Measurements from ENCODE around the gene TUBA4B. TPM values are rescaled to one million over a fixed set of nuclear protein-coding genes. Genes with fewer than 3 reads are reported as not detected.

TUBA4B gene
- total and polyA plus RNA-seq, 2 of the 4 experiments (the other 2 are of a cell fraction) = not detected

- Histone ChIP-seq H3K9me1 (ENCODE audit: insufficient read depth, low read length) (no peaks in the 10 kb centered on the region), H2BK20ac (ENCODE audit: low read depth, low read length) (no peak overlapping the region), H4K20me1 (ENCODE audit: insufficient read depth, low read length) (peaks cover 7% of the 10 kb centered on the region), H2AFZ (replicated peaks; ENCODE audit: low read length, poor library complexity) (no peak overlapping the region), H2BK15ac (ENCODE audit: low read depth, low read length) (no peak overlapping the region), H3K56ac (ENCODE audit: extremely low read depth, insufficient read depth, low read length) (no peak overlapping the region), H2AK9ac (replicated peaks; ENCODE audit: low read depth, low read length, poor library complexity) (no peak overlapping the region), H3K27ac (ENCODE audit: insufficient read depth, low read length) (no peak overlapping the region), H4K91ac (ENCODE audit: insufficient read depth, low read depth, low read length) (no peak overlapping the region), H2BK5ac (ENCODE audit: low read depth, low read length, poor library complexity, severe bottlenecking) (no peak overlapping the region), H3K14ac (replicated peaks; ENCODE audit: low read depth, low read length) (no peak overlapping the region), H3K36me3 (ENCODE audit: control insufficient read depth, insufficient read depth, low read length) (peaks cover 4% of the 10 kb centered on the region), H4K5ac (ENCODE audit: low read depth, low read length) (no peak overlapping the region), H3K4me1 (ENCODE audit: control insufficient read depth, insufficient read depth, low read length) (peaks cover 6% of the 10 kb centered on the region; the same call in 1 of the 2 replicates), H3K4me2 (ENCODE audit: low read depth, low read length) (no peak overlapping the region), H3K18ac (ENCODE audit: low read depth, low read length) (no peak overlapping the region), H3K79me1 (ENCODE audit: low read depth in 1 of 2, low read length in 2 of 2) (no peaks in the 10 kb centered on the region), H3K9ac (ENCODE audit: low read depth, low read length) (no peak overlapping the region), H3K4me3 (ENCODE audit: insufficient read depth, low read depth, low read length) (no peak overlapping the region), H3K27me3 (ENCODE audit: control insufficient read depth, insufficient read depth, low read length) (no peaks in the 10 kb centered on the region; the same call in 1 of the 2 replicates), H3K23ac (ENCODE audit: low read depth, low read length) (no peak overlapping the region), H4K8ac (ENCODE audit: low read depth in 2 of 2, low read length in 2 of 2) (no peak overlapping the region), H3K4ac (ENCODE audit: low read depth, low read length) (no peak overlapping the region), H2AK5ac (ENCODE audit: low read depth, low read length) (no peak overlapping the region), H3K9me3 (ENCODE audit: control insufficient read depth, insufficient read depth, low read length) (no peaks in the 10 kb centered on the region), H2BK120ac (ENCODE audit: low read depth, low read length) (no peak overlapping the region)
- WGBS, 2 experiments (ENCODE audit: extremely low coverage in 2 of 2, insufficient read length in 1 of 2) = 100% methylated on average over 1 of the region's 1 CpG; no CpG with 5 or more reads in 1 of the 2 experiments
- intact Hi-C loops (cut with micrococcal nuclease) = loop anchor here (5.0 kb wide), 1 partner anchor 36 kb away; no protein-coding TSS in a partner anchor
- ChIA-PET POLR2A (ENCODE audit: unreplicated experiment) (no interaction called here), CTCF (interaction anchor here (1.5 to 2.5 kb wide), 2 partner anchors 11 to 28 kb away, joined by 3 to 10 read pairs; no protein-coding TSS in a partner anchor)
- ATAC-seq (ENCODE audit: low read depth) = no peak
- dilution Hi-C loops (cut with HindIII; ENCODE audit: low sequenced_read_pairs, unreplicated experiment) = no loop called here
- no peak for TF ChIP-seq RFX5 (IDR thresholded peaks at IDR 0.05; ENCODE audit: low read depth, low read length)
- peak; percentile 64 for TF ChIP-seq MAFK (IDR thresholded peaks at IDR 0.05; ENCODE audit: low read depth, low read length)
- DNase-seq = no peak
- in situ Hi-C loops (cut with MboI; ENCODE audit: low sequenced_read_pairs) = no loop called here
- BruUV-seq (replicated peaks) = no TSS peak
These were observed 53.0 kb downstream of the TUBA4B start for GRCh38 chr2:219306047-219306446.
